T-cell (primary cell): Measurements from ENCODE around the gene ETS2. TPM values are rescaled to one million over a fixed set of nuclear protein-coding genes. Genes with fewer than 3 reads are reported as not detected.
A peak's percentile ranks its signal among the peaks of the same experiment; 100 is the strongest.

Source experiments
- ATAC-seq, 4 experiments: fragments of 200-7000 bp in 3 of 4; fragments of 150-1000 bp in 1 of 4; cut with Tn5 transposase; replicated peaks in 1 of 4; 1 replicate in 3 of 4; 2 replicates in 1 of 4; pipeline ENCODE4 v1.10.0; 2021; ENCODE audit warnings: moderate library complexity in 3 of 4, mild to moderate bottlenecking in 2 of 4, moderate number of reproducible peaks in 1 of 4
- CTCF ChIA-PET, 2 donors: fragments of 300-600 bp; sonication (Branson Sonifier 250); formaldehyde crosslinking; loops; one replicate each; lab custom pipeline; 2022; ENCODE audit warnings: antibody characterized with exemption in 2 of 2; lab: Charles Lee
- POLR2A ChIA-PET, 2 donors: fragments of 300-600 bp; sonication (Branson Sonifier 250); formaldehyde crosslinking; loops; one replicate each; lab custom pipeline; 2022; ENCODE audit warnings: antibody characterized with exemption in 2 of 2; lab: Charles Lee
- DNase-seq, 35 experiments: peaks; one replicate each; pipeline versions ENCODE4 v3.0.0 to v3.0.0-alpha.2; 2013 to 2023
- H3K27ac ChIP-seq: one replicate; pipeline ENCODE4 v1.5.1; 2013; ENCODE audit warnings: low read length
- H3K27me3 ChIP-seq, 2 experiments: replicated peaks in 1 of 2; 1 replicate in 1 of 2; 2 replicates in 1 of 2; pipeline versions ENCODE4 v1.6.1 to v1.7.0; 2013; ENCODE audit warnings: low read length in 1 of 2, mixed read lengths in 1 of 2; ENCODE audit not compliant: control insufficient read depth in 2 of 2, insufficient read depth in 2 of 2; ENCODE audit errors: extremely low read depth in 1 of 2
- H3K36me3 ChIP-seq, 2 donors: 1 replicate in 1 of 2; 2 replicates in 1 of 2; pipeline versions ENCODE4 v1.6.1 to v1.7.0; 2013; ENCODE audit warnings: low read length in 1 of 2; ENCODE audit not compliant: control insufficient read depth in 2 of 2, insufficient read depth in 1 of 2; ENCODE audit errors: extremely low read depth in 1 of 2
- H3K4me1 ChIP-seq, 2 experiments: 1 replicate in 1 of 2; 2 replicates in 1 of 2; pipeline versions ENCODE4 v1.6.1 to v1.7.0; 2013; ENCODE audit warnings: low read length in 2 of 2, mixed read lengths in 1 of 2; ENCODE audit not compliant: insufficient read depth in 2 of 2, control insufficient read depth in 1 of 2; ENCODE audit errors: extremely low read depth in 1 of 2
- H3K4me3 ChIP-seq, 2 donors: 1 replicate in 1 of 2; 2 replicates in 1 of 2; pipeline versions ENCODE4 v1.5.1 to v1.7.0; 2013; ENCODE audit warnings: mild to moderate bottlenecking in 2 of 2, low read length in 1 of 2, moderate library complexity in 1 of 2; ENCODE audit not compliant: control insufficient read depth in 1 of 2; ENCODE audit errors: extremely low read depth in 1 of 2
- H3K9me3 ChIP-seq: 2 replicates; pipeline ENCODE4 v1.7.0; 2013
- H3K27ac Mint-ChIP-seq, 2 donors: one replicate each; pipeline ENCODE4 v1.8.0; 2020 to 2021; ENCODE audit warnings: mild to moderate bottlenecking in 2 of 2, mixed read lengths in 2 of 2
- H3K27me3 Mint-ChIP-seq, 2 donors: one replicate each; pipeline ENCODE4 v1.8.0; 2021 to 2022; ENCODE audit warnings: mixed read lengths in 2 of 2
- H3K36me3 Mint-ChIP-seq: one replicate; pipeline ENCODE4 v1.8.0; 2021; ENCODE audit warnings: mixed read lengths
- H3K4me1 Mint-ChIP-seq, 3 donors: one replicate each; pipeline ENCODE4 v1.8.0; 2020 to 2022; ENCODE audit warnings: mixed read lengths in 3 of 3, mild to moderate bottlenecking in 1 of 3
- H3K4me3 Mint-ChIP-seq, 3 donors: one replicate each; pipeline ENCODE4 v1.8.0; 2020 to 2022; ENCODE audit warnings: mild to moderate bottlenecking in 3 of 3, mixed read lengths in 3 of 3, moderate library complexity in 3 of 3
- H3K9me3 Mint-ChIP-seq, 3 donors: one replicate each; pipeline ENCODE4 v1.8.0; 2020 to 2022; ENCODE audit warnings: mixed read lengths in 3 of 3
- WGBS: methylation state at CpG from one replicate; pipeline ENCODE4 v1.1.5; 2013; ENCODE audit warnings: missing lambda C conversion rate; ENCODE audit not compliant: insufficient coverage; 5-methylcytosine and 5-hydroxymethylcytosine counted together
- total RNA-seq, 35 experiments: library from RNA in 6 of 35; stranded (reverse) in 6 of 35; fragments of 120-200 nt in 1 of 35; gene quantifications; one replicate each; pipeline versions ENCODE4 v1.2.1 to v1.2.4 and lab custom pipeline; 2013 to 2026

ETS2 gene
- total RNA-seq, 5 donors from 2014 or later (not counting 1 experiment from before 2014, with no cell fraction given): 12.3 to 17.3 (median 16.5) TPM

DNA sequence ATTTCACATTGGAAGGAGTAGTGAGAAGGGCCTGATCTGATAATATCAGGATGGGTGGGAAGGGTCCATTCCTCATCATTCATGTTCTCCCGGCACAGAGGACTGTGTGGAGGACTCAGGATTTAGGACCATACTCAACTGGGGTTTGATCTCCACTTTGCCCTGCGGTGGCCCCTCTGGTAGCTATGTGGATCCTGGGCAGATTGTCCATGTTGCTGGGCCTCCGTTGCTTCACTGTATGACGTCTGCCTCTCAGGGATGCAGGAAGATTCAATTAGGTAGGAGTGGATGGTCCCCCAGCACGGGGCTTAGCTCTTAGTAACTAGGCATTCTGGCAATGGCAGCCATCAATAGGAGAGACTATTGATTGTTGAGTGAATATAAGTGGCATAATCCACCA, 2.3 kb downstream of the ETS2 start:
- H3K4me1 Mint-ChIP-seq: peaks cover 30 to 38% (median 36%) of the 10 kb centered on the region in 3 donors
- DNase-seq (no peak), ATAC-seq (no peak)
- H3K36me3 Mint-ChIP-seq: peaks cover 15% of the 10 kb centered on the region
- Histone ChIP-seq H3K9me3 (no peaks in the 10 kb centered on the region), H3K27ac (peak overlapping the region; percentile 9), H3K4me3 (no peak overlapping the region), H3K27me3 (peaks cover 0 to 4% of the 10 kb centered on the region in 2 experiments), H3K36me3 (peaks cover 0 to 5% of the 10 kb centered on the region in 2 donors), H3K4me1 (peaks cover 6 to 19% of the 10 kb centered on the region in 2 experiments)
- 86% methylated on average over 5 of the region's 5 CpGs for WGBS
- CTCF ChIA-PET: interaction anchor here in 1 of 2 donors (1.1 kb wide), 1 partner anchor 39 kb away, joined by 3 read pairs; no protein-coding TSS in a partner anchor
- no peaks in the 10 kb centered on the region for H3K27me3 Mint-ChIP-seq
- H3K9me3 Mint-ChIP-seq: no peaks in the 10 kb centered on the region
- POLR2A ChIA-PET: no interaction called here
- H3K27ac Mint-ChIP-seq: peak overlapping the region; percentile 44 to 78
- H3K4me3 Mint-ChIP-seq: peak overlapping the region; percentile 28 to 78 (median 31)

DNA sequence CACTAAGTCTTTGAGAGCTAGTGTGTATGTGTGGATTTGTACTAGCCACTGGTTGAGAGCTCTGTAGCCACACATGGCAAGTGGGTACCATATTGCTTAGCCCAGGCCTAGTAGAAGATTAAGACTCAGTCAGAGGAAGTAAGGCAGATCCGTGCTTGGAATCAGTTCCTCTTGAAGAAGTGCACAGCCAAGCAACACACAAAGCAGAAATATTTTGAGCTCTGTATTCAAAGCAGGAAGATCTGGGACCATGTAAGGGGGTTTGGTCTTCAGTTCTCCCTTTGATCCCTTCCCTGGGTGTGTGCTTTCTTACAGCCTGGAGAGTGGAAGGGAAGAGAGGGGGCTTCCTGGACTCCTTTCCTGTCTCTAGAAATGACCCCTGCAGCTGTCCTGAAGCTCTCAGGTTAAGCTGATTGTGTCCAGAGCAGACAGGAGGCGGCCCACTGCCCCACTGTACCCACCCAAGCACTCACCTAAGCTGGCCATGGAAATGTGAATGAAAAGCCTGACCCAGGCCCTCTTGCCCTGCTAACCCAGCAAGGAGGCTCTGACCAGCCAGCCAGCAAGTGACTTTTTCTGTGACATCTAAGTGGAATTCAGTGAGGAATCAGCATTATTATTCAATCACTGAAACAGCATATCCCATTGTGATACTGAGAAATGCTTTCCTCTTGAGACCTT, 3.6 kb downstream of the ETS2 start:
- Mint-ChIP-seq H3K4me1 (peaks cover 30 to 38% (median 36%) of the 10 kb centered on the region in 3 donors), H3K4me3 (no peak overlapping the region), H3K27ac (peak overlapping the region in 1 of 2 donors; percentile 71), H3K27me3 (no peaks in the 10 kb centered on the region), H3K36me3 (peaks cover 26% of the 10 kb centered on the region), H3K9me3 (no peaks in the 10 kb centered on the region)
- no peak for ATAC-seq
- Histone ChIP-seq H3K27ac (no peak overlapping the region), H3K4me1 (peaks cover 6 to 15% of the 10 kb centered on the region in 2 experiments), H3K27me3 (no peaks in the 10 kb centered on the region), H3K36me3 (peaks cover 0 to 17% of the 10 kb centered on the region in 2 donors), H3K9me3 (no peaks in the 10 kb centered on the region), H3K4me3 (no peak overlapping the region)
- 81% methylated on average over 2 of the region's 2 CpGs for WGBS
- POLR2A ChIA-PET: no interaction called here
- CTCF ChIA-PET: no interaction called here
- DNase-seq: no peak

DNA sequence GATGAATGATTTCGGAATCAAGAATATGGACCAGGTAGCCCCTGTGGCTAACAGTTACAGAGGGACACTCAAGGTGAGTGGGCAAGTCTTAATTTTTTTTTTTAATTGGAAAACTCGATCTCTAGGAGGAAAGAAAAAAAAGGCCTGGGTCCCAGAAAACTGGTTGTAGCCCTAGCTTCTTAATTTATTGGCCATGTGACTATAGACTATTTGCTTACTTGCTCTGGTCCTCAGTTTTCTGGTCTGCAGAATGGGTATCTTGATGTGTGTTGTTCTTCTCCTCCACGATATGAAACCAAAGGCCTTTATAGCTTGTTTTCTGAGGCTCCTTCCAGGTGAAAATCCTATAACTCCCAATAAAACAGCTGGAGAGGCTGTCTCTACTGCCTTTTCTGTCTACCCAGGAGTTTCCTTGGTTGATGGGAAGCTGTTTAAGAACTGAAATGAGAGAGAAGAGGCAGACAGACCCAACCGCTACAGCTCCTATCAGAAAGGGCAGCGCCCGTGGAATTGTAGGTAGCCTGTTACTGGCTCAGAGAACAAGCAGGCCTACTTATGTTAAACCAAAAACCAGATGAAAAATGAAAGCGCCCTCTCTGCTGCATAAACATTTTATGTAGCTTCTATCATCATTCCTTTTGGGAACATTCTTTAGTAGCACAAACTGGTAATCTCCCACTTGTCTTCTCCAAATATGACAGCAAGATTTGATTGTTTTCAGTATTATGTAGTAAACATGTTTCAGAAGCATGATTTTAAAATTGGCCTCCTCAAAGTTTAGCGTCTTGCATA, 4.5 kb downstream of the ETS2 start:
- Mint-ChIP-seq H3K27ac (peak overlapping the region in 1 of 2 donors; percentile 28), H3K27me3 (no peaks in the 10 kb centered on the region)

DNA sequence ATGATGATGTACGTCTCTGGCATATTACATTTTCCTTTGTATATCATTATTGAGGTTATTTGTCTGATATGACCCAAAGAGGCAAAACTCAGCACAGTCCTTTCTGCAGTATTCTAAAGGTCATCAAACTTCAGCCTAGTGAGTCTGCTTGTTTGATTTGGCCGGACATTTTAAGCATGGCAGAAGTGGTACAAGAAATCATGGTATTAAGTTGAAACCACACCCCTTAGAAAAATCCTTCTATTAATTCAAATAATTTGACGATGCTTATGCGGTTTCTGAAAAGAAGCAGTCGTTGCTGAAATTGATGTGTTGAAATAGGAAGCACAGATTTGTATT, 5.1 kb downstream of the ETS2 start:
- H3K4me3 ChIP-seq: no peak overlapping the region
- ChIA-PET CTCF (no interaction called here), POLR2A (no interaction called here)
- H3K36me3 ChIP-seq: peaks cover 0 to 31% of the 10 kb centered on the region in 2 donors
- no peak for DNase-seq
- WGBS: no CpG with 5 or more reads among the region's 5 CpGs
- ATAC-seq: no peak
- no peak overlapping the region for H3K27ac ChIP-seq
- Mint-ChIP-seq H3K4me1 (peaks cover 30 to 32% (median 30%) of the 10 kb centered on the region in 3 donors), H3K4me3 (no peak overlapping the region), H3K9me3 (no peaks in the 10 kb centered on the region), H3K27ac (peak overlapping the region in 1 of 2 donors; percentile 28), H3K36me3 (peaks cover 40% of the 10 kb centered on the region), H3K27me3 (no peaks in the 10 kb centered on the region)
- H3K27me3 ChIP-seq: no peaks in the 10 kb centered on the region
- no peaks in the 10 kb centered on the region for H3K9me3 ChIP-seq
- H3K4me1 ChIP-seq: peaks cover 6% of the 10 kb centered on the region in 2 experiments

More for the DNA sequence above, 4.5 kb downstream of the ETS2 start:
- no peak for DNase-seq
- Mint-ChIP-seq H3K36me3 (peaks cover 35% of the 10 kb centered on the region), H3K4me1 (peaks cover 30 to 32% (median 30%) of the 10 kb centered on the region in 3 donors), H3K9me3 (no peaks in the 10 kb centered on the region), H3K4me3 (no peak overlapping the region)
- Histone ChIP-seq H3K4me1 (peaks cover 6% of the 10 kb centered on the region in 2 experiments), H3K9me3 (no peaks in the 10 kb centered on the region), H3K4me3 (no peak overlapping the region), H3K36me3 (peaks cover 0 to 26% of the 10 kb centered on the region in 2 donors), H3K27me3 (no peaks in the 10 kb centered on the region), H3K27ac (no peak overlapping the region)
- CTCF ChIA-PET: no interaction called here
- POLR2A ChIA-PET: interaction anchor here in 1 of 2 donors (0.9 kb wide), 1 partner anchor 42 kb away, joined by 3 read pairs; no protein-coding TSS in a partner anchor
- no peak for ATAC-seq
- WGBS: 100% methylated on average over 3 of the region's 8 CpGs

DNA sequence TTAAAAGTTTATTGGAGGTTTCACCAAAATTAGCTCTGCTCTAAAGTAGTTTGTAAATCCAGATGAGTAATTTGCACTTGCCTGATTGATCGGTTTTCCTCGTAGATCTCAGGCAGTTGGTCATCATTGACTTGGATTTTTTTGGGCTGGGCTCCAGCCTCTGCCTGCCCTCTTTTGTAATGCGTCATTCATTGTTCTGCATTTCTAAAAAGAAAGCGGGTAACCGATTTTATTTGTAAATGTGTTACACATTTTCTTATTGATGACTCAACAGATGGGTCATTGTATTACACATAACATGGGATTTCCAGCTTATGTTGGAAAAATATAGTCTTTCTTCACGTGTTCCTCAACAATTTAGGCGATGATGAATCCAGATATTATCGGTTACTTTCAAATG, 5.5 kb downstream of the ETS2 start:
- Histone ChIP-seq H3K4me3 (no peak overlapping the region), H3K36me3 (peaks cover 0 to 33% of the 10 kb centered on the region in 2 donors), H3K9me3 (no peaks in the 10 kb centered on the region), H3K27me3 (no peaks in the 10 kb centered on the region), H3K27ac (no peak overlapping the region), H3K4me1 (peaks cover 6% of the 10 kb centered on the region in 2 experiments)
- CTCF ChIA-PET: no interaction called here
- Mint-ChIP-seq H3K27ac (peak overlapping the region in 1 of 2 donors; percentile 19), H3K4me1 (peaks cover 30 to 32% (median 30%) of the 10 kb centered on the region in 3 donors), H3K4me3 (no peak overlapping the region), H3K27me3 (no peaks in the 10 kb centered on the region), H3K36me3 (peaks cover 42% of the 10 kb centered on the region), H3K9me3 (no peaks in the 10 kb centered on the region)
- POLR2A ChIA-PET: no interaction called here
- WGBS: 67% methylated on average over 2 of the region's 8 CpGs
- ATAC-seq (no peak), DNase-seq (no peak)

DNA sequence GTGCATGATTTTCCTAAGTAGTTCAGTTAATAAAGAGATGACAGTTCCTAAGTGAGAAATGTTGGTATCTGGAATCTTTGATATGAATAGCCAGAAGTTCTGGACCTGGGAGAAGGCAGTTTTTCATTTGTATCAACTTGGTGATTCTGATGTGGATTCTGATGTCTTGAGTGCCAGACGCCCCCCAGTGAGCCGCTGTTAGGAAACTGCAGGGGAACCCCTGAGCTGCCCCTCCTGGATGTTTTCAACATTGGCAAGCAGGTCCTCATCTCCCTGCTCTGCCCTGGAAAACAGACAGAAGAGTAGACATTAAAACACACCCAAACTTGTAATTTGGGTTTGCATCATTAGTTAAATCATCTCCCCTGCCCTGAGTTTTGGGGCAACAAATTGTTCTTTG, 7.4 kb downstream of the ETS2 start:
- peaks cover 0 to 52% of the 10 kb centered on the region in 2 donors for H3K36me3 ChIP-seq
- H3K4me1 ChIP-seq: no peaks in the 10 kb centered on the region
- no peak overlapping the region for H3K4me3 Mint-ChIP-seq
- H3K27me3 ChIP-seq: no peaks in the 10 kb centered on the region
- H3K27ac Mint-ChIP-seq: no peak overlapping the region
- H3K4me3 ChIP-seq: no peak overlapping the region
- H3K9me3 ChIP-seq: no peaks in the 10 kb centered on the region
- no peaks in the 10 kb centered on the region for H3K9me3 Mint-ChIP-seq
- H3K27ac ChIP-seq: no peak overlapping the region
- H3K27me3 Mint-ChIP-seq: no peaks in the 10 kb centered on the region
- ChIA-PET POLR2A (no interaction called here), CTCF (no interaction called here)
- 100% methylated on average over 1 of the region's 2 CpGs for WGBS
- ATAC-seq (no peak), DNase-seq (no peak)
- H3K36me3 Mint-ChIP-seq: peaks cover 61% of the 10 kb centered on the region
- H3K4me1 Mint-ChIP-seq: peaks cover 13 to 16% (median 14%) of the 10 kb centered on the region in 3 donors
